Hippocampal formation (tissue), 2 donors: ENCODE results near the gene PASD1.
"Not testable (repeated sequence)": the region's sequence is repeated elsewhere in the genome, so short reads cannot be mapped to it uniquely, and the experiment has no call there.

Experiments
- DNase-seq, 2 donors: peaks; one replicate each; lab custom pipeline; 2025; lab: John Stamatoyannopoulos, UW

PASD1 gene

GRCh38 chrX:151621422-151621821 is 57.9 kb downstream of the PASD1 start:
- DNase-seq: no peak

GRCh38 chrX:151624677-151625076 is 61.2 kb downstream of the PASD1 start:
- no peak for DNase-seq

- DNase-seq: no peak
Observed at GRCh38 chrX:151631822-151632221, 68.3 kb downstream of the PASD1 start.

- DNase-seq: no peak
Observed at GRCh38 chrX:151633157-151633556, 69.7 kb downstream of the PASD1 start.

GRCh38 chrX:151634937-151635336 is 71.5 kb downstream of the PASD1 start:
- no peak for DNase-seq

GRCh38 chrX:151641564-151641963 is 78.1 kb downstream of the PASD1 start:
- DNase-seq: no peak

- no peak for DNase-seq
Observed at GRCh38 chrX:151675121-151675746, 111.8 kb downstream of the PASD1 start.

- no peak for DNase-seq
Observed at GRCh38 chrX:151676196-151676595, 112.7 kb downstream of the PASD1 start.

GRCh38 chrX:151679798-151680402 is 116.4 kb downstream of the PASD1 start:
- DNase-seq: no peak

GRCh38 chrX:151680805-151681204 is 117.3 kb downstream of the PASD1 start:
- DNase-seq: peak in 1 of 2 donors; percentile 1

- no peak for DNase-seq
Observed at GRCh38 chrX:151687635-151688034, 124.2 kb downstream of the PASD1 start.

GRCh38 chrX:151688695-151689094 is 125.2 kb downstream of the PASD1 start:
- no peak for DNase-seq

- DNase-seq: no peak
Observed at GRCh38 chrX:151692825-151693224, 129.3 kb downstream of the PASD1 start.

GRCh38 chrX:151694121-151694520 is 130.6 kb downstream of the PASD1 start:
- no peak for DNase-seq

GRCh38 chrX:151694661-151695582 is 131.4 kb downstream of the PASD1 start, which contains the start of gene PRRG3:
Gene PRRG3, plus strand, starts transcription at chrX:151695458. Its CDS starts 3,357 bp downstream, at chrX:151698815.
- DNase-seq: no peak

GRCh38 chrX:151695583-151696340 is 132.3 kb downstream of the PASD1 start:
- DNase-seq: no peak

GRCh38 chrX:151697082-151697481 is 133.6 kb downstream of the PASD1 start:
- not testable (repeated sequence) for DNase-seq

GRCh38 chrX:151697522-151697921 is 134.0 kb downstream of the PASD1 start:
- no peak for DNase-seq

- DNase-seq: no peak
Observed at GRCh38 chrX:151698485-151698884, 135.0 kb downstream of the PASD1 start.

- no peak for DNase-seq
Observed at GRCh38 chrX:151699746-151700145, 136.3 kb downstream of the PASD1 start.

- no peak for DNase-seq
Observed at GRCh38 chrX:151700581-151700980, 137.1 kb downstream of the PASD1 start.

GRCh38 chrX:151701071-151701470 is 137.6 kb downstream of the PASD1 start:
- no peak for DNase-seq
